ENCODE data around the gene AKAP9. TPM values are rescaled to one million over a fixed set of nuclear protein-coding genes. Genes with fewer than 3 reads are reported as not detected.

The AKAP9 gene
- total and polyA plus RNA-seq, 9 of the 15 experiments (the other 6 are each of a cell fraction or from before 2014, with no cell fraction given): 25.5 to 80.9 (median 46.3) TPM

GRCh38 chr7:92013611-92014010 lies 72.9 kb downstream of the AKAP9 start (continued):
- TF ChIP-seq, protein P1, sequence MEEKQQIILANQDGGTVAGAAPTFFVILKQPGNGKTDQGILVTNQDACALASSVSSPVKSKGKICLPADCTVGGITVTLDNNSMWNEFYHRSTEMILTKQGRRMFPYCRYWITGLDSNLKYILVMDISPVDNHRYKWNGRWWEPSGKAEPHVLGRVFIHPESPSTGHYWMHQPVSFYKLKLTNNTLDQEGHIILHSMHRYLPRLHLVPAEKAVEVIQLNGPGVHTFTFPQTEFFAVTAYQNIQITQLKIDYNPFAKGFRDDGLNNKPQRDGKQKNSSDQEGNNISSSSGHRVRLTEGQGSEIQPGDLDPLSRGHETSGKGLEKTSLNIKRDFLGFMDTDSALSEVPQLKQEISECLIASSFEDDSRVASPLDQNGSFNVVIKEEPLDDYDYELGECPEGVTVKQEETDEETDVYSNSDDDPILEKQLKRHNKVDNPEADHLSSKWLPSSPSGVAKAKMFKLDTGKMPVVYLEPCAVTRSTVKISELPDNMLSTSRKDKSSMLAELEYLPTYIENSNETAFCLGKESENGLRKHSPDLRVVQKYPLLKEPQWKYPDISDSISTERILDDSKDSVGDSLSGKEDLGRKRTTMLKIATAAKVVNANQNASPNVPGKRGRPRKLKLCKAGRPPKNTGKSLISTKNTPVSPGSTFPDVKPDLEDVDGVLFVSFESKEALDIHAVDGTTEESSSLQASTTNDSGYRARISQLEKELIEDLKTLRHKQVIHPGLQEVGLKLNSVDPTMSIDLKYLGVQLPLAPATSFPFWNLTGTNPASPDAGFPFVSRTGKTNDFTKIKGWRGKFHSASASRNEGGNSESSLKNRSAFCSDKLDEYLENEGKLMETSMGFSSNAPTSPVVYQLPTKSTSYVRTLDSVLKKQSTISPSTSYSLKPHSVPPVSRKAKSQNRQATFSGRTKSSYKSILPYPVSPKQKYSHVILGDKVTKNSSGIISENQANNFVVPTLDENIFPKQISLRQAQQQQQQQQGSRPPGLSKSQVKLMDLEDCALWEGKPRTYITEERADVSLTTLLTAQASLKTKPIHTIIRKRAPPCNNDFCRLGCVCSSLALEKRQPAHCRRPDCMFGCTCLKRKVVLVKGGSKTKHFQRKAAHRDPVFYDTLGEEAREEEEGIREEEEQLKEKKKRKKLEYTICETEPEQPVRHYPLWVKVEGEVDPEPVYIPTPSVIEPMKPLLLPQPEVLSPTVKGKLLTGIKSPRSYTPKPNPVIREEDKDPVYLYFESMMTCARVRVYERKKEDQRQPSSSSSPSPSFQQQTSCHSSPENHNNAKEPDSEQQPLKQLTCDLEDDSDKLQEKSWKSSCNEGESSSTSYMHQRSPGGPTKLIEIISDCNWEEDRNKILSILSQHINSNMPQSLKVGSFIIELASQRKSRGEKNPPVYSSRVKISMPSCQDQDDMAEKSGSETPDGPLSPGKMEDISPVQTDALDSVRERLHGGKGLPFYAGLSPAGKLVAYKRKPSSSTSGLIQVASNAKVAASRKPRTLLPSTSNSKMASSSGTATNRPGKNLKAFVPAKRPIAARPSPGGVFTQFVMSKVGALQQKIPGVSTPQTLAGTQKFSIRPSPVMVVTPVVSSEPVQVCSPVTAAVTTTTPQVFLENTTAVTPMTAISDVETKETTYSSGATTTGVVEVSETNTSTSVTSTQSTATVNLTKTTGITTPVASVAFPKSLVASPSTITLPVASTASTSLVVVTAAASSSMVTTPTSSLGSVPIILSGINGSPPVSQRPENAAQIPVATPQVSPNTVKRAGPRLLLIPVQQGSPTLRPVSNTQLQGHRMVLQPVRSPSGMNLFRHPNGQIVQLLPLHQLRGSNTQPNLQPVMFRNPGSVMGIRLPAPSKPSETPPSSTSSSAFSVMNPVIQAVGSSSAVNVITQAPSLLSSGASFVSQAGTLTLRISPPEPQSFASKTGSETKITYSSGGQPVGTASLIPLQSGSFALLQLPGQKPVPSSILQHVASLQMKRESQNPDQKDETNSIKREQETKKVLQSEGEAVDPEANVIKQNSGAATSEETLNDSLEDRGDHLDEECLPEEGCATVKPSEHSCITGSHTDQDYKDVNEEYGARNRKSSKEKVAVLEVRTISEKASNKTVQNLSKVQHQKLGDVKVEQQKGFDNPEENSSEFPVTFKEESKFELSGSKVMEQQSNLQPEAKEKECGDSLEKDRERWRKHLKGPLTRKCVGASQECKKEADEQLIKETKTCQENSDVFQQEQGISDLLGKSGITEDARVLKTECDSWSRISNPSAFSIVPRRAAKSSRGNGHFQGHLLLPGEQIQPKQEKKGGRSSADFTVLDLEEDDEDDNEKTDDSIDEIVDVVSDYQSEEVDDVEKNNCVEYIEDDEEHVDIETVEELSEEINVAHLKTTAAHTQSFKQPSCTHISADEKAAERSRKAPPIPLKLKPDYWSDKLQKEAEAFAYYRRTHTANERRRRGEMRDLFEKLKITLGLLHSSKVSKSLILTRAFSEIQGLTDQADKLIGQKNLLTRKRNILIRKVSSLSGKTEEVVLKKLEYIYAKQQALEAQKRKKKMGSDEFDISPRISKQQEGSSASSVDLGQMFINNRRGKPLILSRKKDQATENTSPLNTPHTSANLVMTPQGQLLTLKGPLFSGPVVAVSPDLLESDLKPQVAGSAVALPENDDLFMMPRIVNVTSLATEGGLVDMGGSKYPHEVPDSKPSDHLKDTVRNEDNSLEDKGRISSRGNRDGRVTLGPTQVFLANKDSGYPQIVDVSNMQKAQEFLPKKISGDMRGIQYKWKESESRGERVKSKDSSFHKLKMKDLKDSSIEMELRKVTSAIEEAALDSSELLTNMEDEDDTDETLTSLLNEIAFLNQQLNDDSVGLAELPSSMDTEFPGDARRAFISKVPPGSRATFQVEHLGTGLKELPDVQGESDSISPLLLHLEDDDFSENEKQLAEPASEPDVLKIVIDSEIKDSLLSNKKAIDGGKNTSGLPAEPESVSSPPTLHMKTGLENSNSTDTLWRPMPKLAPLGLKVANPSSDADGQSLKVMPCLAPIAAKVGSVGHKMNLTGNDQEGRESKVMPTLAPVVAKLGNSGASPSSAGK (IDR thresholded peaks at IDR 0.05): no peak
- TF ChIP-seq ETV5 (CRISPR knock-in tag; IDR thresholded peaks at IDR 0.05; ENCODE audit: low read depth): no peak
